ENCODE results near the gene IVD.

- no peak for TF ChIP-seq MAZ (IDR thresholded peaks at IDR 0.05; ENCODE audit: borderline replicate concordance, low read depth, low read length)
- no peak for TF ChIP-seq CHD1 (IDR thresholded peaks at IDR 0.05; ENCODE audit: low read depth, low read length)
- TF ChIP-seq CTCF (conservative IDR thresholded peaks at IDR 0.05; ENCODE audit: low read depth, low read length), result no peak
- no peak for TF ChIP-seq USF2 (IDR thresholded peaks at IDR 0.05; ENCODE audit: low read depth, low read length)
- TF ChIP-seq POLR2A (IDR thresholded peaks at IDR 0.05; ENCODE audit: low read depth, low read length), result no peak
- no peak for TF ChIP-seq RAD21 (IDR thresholded peaks at IDR 0.05; ENCODE audit: low read length)
- TF ChIP-seq FOS (IDR thresholded peaks at IDR 0.05; ENCODE audit: low read depth, low read length), result no peak
- TF ChIP-seq RFX5 (IDR thresholded peaks at IDR 0.05; ENCODE audit: low read depth, low read length), result no peak
- no peak for TF ChIP-seq CEBPB (IDR thresholded peaks at IDR 0.05; ENCODE audit: low read depth, low read length)
- TF ChIP-seq RCOR1 (IDR thresholded peaks at IDR 0.05; ENCODE audit: insufficient replicate concordance, low read length), result no peak
- TF ChIP-seq MAFK (IDR thresholded peaks at IDR 0.05; ENCODE audit: low read depth, low read length), result no peak
- no peak for TF ChIP-seq SMC3 (IDR thresholded peaks at IDR 0.05; ENCODE audit: low read depth, low read length)
- TF ChIP-seq BHLHE40 (IDR thresholded peaks at IDR 0.05; ENCODE audit: low read depth, low read length), result no peak
Measured at GRCh38 chr15:40424483-40425115, 19.0 kb downstream of the IVD start.

Data from IMR-90 (cell line).